Effector memory CD8-positive, alpha-beta T cell (primary cell): ENCODE results near the gene CINP.
"Not testable (repeated sequence)": the region's sequence is repeated elsewhere in the genome, so short reads cannot be mapped to it uniquely, and the experiment has no call there.

ENCODE experiments used
- ATAC-seq: fragments of 150-1000 bp; cut with Tn5 transposase; replicated peaks from 2 replicates; pipeline ENCODE4 v1.10.0; 2021; ENCODE audit warnings: mild to moderate bottlenecking, moderate library complexity
- DNase-seq, 3 experiments: peaks; one replicate each; pipeline ENCODE4 v3.0.0; 2021
- H3K27ac Mint-ChIP-seq, 2 donors: one replicate each; pipeline ENCODE4 v1.8.0; 2022; ENCODE audit warnings: mild to moderate bottlenecking in 2 of 2, mixed read lengths in 2 of 2, moderate library complexity in 2 of 2
- H3K27me3 Mint-ChIP-seq, 2 donors: one replicate each; pipeline ENCODE4 v1.8.0; 2022; ENCODE audit warnings: mixed read lengths in 2 of 2
- H3K36me3 Mint-ChIP-seq: one replicate; pipeline ENCODE4 v1.8.0; 2022; ENCODE audit warnings: mild to moderate bottlenecking, moderate library complexity, mixed read lengths; ENCODE audit not compliant: insufficient read depth
- H3K4me1 Mint-ChIP-seq, 2 donors: one replicate each; pipeline ENCODE4 v1.8.0; 2022; ENCODE audit warnings: low read depth in 2 of 2, mixed read lengths in 2 of 2
- H3K4me3 Mint-ChIP-seq, 2 donors: one replicate each; pipeline ENCODE4 v1.8.0; 2022; ENCODE audit warnings: mild to moderate bottlenecking in 2 of 2, mixed read lengths in 2 of 2, moderate library complexity in 2 of 2
- H3K9me3 Mint-ChIP-seq, 2 donors: one replicate each; pipeline ENCODE4 v1.8.0; 2022; ENCODE audit warnings: mixed read lengths in 2 of 2

CINP gene

DNA sequence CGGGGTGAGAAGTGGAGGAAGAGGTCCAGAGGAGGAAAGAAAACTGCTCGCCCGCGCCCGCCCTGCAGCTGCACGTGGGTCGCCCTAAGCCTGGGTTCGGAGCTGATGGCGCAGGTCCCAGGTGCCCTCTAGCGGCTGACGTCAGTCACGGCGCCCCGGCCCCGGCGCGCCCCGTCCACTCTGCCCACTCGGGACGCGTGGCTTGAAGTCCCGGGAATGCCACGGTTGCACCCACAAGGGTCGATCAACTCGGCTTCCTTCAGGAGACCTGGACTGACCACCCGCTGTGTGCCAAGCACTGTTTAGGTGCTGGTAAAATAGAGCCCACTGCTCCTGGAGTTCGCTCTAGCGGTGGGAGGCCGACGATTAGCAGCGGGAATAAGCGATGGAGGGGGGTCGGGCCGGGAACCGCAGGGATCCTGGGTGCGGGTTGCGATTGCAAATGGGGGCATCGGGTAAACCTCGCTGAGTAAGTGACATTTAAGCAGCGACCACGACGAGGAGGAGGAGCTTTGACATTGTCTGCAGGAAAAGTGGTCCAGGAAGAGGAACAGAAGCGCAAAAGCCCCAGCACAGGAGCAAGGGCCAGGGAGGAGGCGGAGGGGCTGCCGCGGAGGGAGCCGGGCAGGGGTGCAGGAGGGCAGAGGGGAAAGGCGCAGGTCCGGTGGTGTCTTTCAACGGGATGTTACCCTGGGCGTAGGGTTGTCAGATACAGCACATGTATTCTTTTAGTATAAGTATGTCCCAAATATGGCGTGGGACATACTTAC lies 48.3 kb downstream of the CINP start:
- peaks cover 30 to 41% of the 10 kb centered on the region in 2 donors for H3K4me1 Mint-ChIP-seq
- DNase-seq (peak; percentile 73 to 80 (median 79)), ATAC-seq (peak; percentile 72)
- peak overlapping the region; percentile 82 to 90 for H3K27ac Mint-ChIP-seq
- H3K36me3 Mint-ChIP-seq, result peaks cover 39% of the 10 kb centered on the region
- peak overlapping the region; percentile 86 to 94 for H3K4me3 Mint-ChIP-seq
- no peaks in the 10 kb centered on the region for H3K27me3 Mint-ChIP-seq
- H3K9me3 Mint-ChIP-seq, result peaks cover 0 to 4% of the 10 kb centered on the region in 2 donors

DNA sequence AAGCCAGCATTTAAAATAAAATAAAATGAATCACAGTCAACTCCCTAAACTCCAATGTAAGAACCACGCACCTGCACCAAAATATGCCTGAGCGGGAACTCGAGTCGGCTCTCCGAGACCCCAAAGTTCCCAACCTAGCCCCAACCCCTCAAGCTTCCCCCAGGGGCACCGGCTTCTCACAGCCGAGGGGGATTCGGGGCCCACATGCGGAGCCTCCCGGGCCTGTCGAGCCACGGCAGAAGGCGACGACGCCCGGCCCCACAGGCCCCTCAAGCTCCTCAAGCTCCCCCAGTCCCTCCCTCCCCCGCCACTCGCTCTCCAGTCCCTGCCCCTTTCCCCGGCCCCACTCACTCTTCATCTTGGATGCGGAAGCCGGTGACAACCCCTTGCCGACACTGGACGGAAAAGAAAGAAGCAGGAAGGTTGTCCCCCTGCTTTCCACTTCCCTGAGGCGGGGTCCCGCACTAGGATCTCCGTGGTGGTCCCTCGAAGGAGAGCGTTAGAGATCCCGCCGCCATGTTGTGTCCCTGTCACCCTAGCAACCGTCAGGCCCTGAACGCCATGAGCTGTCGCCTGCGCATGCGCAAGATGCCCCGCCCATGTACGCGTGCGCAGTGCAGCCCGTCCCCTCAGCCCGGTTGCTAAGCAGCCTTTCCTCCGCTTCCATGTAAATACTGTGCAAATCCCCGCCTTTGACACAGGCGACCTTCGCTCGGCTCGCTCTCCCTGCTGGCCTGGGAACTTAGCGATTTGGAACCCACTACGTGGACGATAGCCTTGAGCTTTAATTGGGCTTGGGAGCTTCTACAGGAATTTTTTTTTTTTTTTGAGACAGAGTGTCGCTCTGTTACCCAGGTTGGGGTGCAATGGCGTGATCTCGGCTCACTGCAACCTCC lies 57.8 kb downstream of the CINP start, which contains the start of gene MOK:
TSS of gene MOK (minus strand) at position 554 of the 896 bp plus-strand sequence. CDS start at position 358, 196 bp downstream.
- Mint-ChIP-seq H3K4me3 (peak within 1 kb of the TSS; percentile 95 to 96), H3K27ac (peak within 1 kb of the TSS; percentile 97 to 99), H3K27me3 (peaks cover 0 to 8% of the 10 kb centered on the region in 2 donors), H3K9me3 (no peaks in the 10 kb centered on the region), H3K4me1 (peaks cover 4 to 12% of the 10 kb centered on the region in 2 donors), H3K36me3 (peaks cover 20% of the 10 kb centered on the region)
- peak; percentile 97 to 98 (median 98) for DNase-seq
- ATAC-seq, result peak; percentile 91

DNA sequence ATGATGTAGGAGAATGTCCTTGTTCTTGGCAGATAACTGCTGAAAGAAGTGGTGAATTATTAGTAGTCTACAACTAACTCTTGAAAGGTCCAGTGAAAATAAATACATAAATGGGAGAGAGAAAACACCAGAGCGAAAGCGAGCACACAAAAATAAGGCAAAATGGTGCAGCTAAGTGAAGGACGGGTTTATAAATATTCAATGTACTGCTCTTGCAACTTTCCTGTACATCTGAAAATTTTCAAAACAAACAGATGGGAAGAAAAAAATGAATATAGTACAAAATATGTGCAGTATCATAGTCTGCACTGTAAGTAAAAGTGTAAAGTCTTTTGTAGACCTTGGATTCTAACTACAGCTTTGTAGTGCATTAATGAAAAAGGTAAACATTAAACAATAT lies 59.0 kb downstream of the CINP start:
- Mint-ChIP-seq H3K4me1 (peaks cover 4 to 12% of the 10 kb centered on the region in 2 donors), H3K4me3 (peak overlapping the region; percentile 29 to 40), H3K36me3 (peaks cover 20% of the 10 kb centered on the region), H3K27ac (no peak overlapping the region), H3K9me3 (no peaks in the 10 kb centered on the region), H3K27me3 (peaks cover 0 to 8% of the 10 kb centered on the region in 2 donors)
- no peak for DNase-seq
- no peak for ATAC-seq

DNA sequence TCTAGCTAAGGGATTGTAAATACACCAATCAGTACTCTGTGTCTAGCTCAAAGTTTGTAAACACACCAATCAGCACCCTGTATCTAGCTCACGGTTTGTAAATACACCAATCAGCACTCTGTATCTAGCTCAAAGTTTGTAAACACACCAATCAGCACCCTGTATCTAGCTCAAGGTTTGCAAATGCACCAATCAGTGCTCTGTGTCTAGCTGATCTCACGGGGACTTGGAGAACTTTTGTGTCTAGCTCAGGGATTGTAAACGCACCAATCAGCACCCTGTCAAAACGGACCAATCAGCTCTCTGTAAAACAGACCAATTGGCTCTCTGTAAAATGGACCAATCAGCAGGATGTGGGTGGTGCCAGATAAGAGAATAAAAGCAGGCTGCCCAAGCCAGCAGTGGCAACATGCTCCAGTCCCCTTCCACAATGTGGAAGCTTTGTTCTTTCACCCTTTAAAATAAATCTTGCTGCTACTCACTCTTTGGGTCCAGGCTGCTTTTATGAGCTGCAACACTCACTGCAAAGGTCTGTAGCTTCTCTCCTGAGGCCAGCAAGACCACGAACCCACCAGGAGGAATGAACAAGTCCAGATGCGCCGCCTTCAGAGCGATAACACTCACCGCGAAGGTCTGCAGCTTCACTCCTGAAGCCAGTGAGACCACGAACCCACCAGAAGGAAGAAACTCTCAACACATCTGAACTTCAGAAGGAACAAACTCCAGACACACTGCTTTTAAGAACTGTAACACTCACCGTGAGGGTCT lies 64.2 kb downstream of the CINP start:
- not testable (repeated sequence) for H3K9me3 Mint-ChIP-seq, ATAC-seq, H3K36me3 Mint-ChIP-seq, H3K4me3 Mint-ChIP-seq, DNase-seq, H3K27ac Mint-ChIP-seq, H3K4me1 Mint-ChIP-seq, H3K27me3 Mint-ChIP-seq
